ENCODE data around the gene CPA2.

The CPA2 gene

GRCh38 chr7:130256704-130257103 lies 10.0 kb upstream of the CPA2 start:
- no peak for DNase-seq

GRCh38 chr7:130258494-130259078 lies 8.1 kb upstream of the CPA2 start:
- no peak for DNase-seq

DNA sequence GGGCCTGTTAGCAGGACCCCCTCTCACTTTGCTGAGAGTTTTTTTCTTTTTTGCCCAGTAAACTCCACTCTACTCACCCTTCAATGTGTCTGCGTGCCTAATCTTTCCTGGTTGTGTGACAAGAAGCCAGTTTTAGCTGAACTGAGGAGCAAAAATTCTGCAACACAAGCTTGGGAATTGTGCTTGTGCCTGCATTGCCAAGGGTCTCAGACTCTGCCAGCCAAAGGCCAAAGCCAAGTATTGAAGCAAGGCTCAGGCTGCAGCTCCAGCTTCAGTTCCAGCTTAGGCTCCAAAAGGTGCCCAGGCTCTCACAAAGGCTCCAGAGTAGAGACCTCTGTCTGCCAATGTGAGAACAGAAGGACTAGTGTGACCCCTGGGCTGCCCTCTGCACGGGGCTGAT lies 4.2 kb upstream of the CPA2 start:
- no peak for DNase-seq

GRCh38 chr7:130263130-130263529 lies 3.5 kb upstream of the CPA2 start:
- peak; percentile 88 for DNase-seq

- no peak for DNase-seq
These were observed 278 bp downstream of the CPA2 start for GRCh38 chr7:130266961-130267321.

- DNase-seq: no peak
These were observed 2.0 kb downstream of the CPA2 start for GRCh38 chr7:130268463-130269317.

GRCh38 chr7:130269318-130269694 lies 2.6 kb downstream of the CPA2 start:
- DNase-seq: no peak

GRCh38 chr7:130270947-130271800 lies 4.5 kb downstream of the CPA2 start:
- DNase-seq: no peak

DNA sequence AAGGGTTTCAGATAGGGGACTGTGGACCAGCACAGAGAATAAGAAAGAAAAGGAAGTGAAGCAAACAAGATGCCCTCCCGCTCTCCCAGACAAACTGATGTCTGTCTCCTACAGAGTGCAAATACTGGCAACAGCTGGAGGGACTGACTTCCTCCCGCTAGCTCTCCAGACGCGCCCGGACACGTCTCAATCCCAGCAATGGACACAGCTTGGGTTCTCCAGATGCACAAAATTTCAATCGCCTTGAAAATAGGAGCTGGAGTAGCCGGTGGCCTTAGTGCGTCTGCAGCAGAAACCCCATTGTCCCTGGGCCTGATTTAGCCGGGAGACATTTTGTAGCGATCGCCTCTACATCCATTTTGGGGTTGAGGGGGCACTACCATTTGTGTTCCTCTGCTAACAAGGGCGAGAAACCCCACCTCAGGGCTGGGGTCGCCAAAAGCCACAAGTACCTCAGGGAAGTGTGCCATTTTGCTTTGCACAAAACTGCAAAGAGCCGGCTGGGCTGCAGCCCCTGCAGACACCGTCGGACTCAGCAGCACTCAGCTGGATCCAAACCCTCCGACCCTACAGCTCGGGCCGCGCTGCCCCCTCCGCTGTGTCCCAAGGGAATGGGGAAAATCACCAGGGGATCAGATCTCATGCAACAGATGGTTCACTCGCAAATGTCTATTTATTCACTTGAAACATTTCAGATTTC lies 5.9 kb downstream of the CPA2 start:
- DNase-seq: peak; percentile 82

DNA sequence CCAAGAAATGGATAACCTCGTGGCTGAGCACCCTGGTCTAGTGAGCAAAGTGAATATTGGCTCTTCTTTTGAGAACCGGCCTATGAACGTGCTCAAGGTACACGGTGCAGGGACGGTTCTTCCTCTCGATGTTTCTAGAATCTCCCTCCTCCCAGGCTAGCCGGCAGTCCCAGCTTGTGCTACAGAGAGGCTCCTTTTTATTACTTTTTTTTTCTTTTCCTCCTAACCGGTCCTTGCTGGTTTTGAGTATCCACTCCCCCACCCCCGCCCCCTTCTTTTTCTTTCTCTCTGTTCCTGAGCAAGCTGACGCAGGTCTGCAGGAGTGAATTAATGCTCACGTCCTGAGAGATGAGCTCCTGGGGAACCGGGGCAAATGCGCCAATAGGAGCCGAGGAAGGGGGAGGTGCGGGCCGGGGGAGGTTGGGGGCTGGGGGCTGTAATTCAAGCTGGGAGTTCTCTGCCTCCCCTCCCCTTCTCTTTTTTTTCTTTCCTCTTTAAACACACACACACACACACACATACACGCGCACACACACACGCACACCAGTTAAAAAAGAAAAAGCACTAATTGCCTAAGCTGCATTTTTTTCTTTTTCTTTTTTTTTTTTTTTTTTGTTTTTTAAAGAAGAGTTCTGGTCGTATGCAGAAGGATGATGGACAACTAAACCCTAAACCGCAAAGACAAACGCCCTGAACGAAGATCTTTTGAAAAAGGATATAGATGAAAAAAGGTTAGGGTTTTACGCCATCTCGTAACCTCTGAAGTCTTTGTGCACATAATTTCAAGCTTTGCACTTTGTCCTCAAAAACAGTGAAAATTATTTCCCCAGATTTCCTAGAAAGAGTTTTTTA lies 6.6 kb downstream of the CPA2 start:
- DNase-seq: peak; percentile 96

GRCh38 chr7:130273933-130274255 lies 7.2 kb downstream of the CPA2 start:
- DNase-seq: peak; percentile 41

DNA sequence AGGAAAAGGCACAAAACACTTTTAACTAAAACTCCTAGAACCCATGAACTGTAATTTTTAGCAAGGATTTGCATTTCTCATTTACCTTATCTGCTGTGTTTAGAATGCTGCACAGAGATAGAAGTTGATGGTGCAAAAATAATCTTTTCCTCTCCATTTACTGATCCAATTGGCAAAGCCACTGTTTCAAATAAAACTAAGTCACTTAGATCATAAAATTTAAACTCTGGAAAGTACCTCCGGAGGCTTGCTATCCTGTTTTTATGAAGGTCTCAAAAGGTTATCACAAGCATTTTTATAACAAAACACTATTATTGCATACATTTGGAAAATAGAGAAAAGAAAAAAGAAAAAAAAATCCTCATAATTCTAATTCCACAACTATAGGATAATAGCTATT lies 7.6 kb downstream of the CPA2 start:
- no peak for DNase-seq

GRCh38 chr7:130274983-130275591 lies 8.4 kb downstream of the CPA2 start:
- DNase-seq: peak; percentile 29

DNA sequence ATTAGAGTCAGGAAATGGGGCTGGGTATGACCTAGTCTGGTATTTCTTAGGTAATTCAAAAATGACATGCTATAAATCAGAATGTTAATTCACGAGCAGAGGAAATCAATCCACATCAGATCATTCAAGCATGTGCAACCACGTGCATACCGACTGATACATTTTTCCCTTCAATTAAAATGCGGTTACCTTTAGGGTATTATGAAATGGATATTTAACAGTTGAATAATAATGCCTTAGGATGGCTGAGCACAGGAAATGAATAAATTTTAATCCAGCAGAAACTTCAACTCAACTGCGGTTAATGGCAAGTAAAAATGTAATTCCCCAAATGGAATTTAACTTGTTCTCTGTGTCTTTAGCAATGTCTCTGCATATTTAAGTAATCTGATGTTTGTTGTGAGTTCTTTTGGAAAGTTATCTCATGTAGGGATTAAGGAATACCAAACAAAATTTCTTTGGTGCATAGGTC lies 9.2 kb downstream of the CPA2 start:
- DNase-seq: no peak

DNA sequence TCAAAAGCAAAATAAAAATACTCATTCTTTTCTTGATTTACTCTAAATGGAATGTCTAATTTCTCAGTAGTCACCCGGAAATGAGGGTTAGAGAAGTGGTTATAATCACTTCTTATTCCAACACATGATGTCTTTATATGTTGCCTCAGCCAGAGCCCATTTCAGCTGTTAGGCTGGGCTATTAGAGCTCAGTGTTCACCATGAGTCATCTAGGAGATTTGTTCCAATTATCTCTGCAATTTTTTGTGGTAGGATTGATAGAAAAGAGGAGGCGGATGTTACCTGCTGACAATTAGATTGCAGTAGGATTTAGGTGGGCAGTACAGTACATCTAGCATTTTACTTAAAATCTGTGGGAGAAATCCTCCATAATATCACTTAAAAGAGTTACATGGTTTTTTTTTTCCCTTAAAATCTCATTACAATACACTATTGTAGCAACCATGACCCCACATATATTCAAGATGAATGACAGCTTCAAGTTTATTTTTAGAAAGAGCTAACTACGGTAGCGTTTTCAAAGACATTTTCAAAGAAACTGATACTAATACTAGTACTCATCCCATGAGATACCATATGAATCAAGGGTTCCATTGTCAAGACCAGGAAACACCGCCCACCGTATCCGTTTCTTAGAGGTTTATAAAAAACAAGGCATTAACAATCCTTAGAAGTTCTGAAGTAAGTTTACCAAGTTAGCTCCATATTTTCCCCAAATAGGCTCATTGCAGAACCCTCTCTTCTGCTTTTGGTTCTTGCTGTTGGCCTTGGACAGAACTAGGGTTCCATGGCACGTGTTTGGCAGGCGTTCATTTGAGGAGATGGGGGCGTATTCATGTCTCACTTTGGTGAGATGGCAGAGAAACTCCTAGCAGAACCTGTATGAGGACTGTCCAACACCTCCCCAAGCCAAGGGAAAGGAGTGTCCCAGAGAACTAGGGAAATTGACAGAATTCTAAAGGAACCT lies 10.4 kb downstream of the CPA2 start:
- no peak for DNase-seq

DNA sequence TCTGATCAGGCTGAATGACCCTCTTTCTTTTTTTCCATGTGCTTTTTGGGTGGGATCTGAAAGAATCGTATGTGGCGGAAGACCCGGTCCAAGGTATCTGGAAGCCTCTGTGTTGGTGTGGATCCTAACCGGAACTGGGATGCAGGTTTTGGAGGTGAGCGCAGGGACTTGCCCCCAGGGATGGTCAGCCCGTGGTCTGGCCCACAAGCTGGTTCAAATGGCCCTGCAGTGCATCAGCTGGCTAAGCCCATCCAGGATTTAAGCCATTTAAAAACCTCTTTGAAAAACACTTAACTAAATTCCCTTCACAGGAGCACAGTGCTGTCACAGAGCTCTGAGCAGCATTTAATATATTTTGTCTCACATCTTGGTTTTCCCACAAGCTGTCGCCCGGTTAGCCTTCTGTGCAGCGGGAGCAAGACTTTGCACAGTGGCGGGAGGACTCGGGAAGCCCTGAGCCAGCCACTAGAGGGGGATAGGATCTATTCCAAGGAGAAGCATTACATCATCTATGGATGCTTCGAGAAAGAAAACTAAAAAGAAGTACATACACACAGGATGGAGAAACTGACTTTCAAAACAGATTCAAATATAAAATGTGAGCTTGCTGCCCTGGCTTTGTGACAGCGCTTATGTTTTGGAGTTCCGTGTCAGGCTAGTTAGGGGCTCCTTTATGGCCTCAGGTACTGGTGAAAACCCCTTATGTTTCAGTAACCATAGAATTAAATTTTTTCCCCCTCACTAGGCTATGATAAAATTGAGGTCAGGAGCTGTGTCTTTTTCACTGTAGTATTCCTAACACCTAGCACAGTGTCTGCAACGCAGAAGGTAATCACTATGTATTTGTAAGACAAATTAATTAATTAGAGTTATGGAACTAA lies 11.3 kb downstream of the CPA2 start:
- peak; percentile 92 for DNase-seq

- DNase-seq: no peak
These were observed 12.2 kb downstream of the CPA2 start for GRCh38 chr7:130278860-130279259.

- DNase-seq: no peak
These were observed 12.6 kb downstream of the CPA2 start for GRCh38 chr7:130279286-130279685.

GRCh38 chr7:130279906-130280305 lies 13.2 kb downstream of the CPA2 start:
- DNase-seq: no peak
